ENCODE data around the gene ERLIN1.

ERLIN1 gene

DNA sequence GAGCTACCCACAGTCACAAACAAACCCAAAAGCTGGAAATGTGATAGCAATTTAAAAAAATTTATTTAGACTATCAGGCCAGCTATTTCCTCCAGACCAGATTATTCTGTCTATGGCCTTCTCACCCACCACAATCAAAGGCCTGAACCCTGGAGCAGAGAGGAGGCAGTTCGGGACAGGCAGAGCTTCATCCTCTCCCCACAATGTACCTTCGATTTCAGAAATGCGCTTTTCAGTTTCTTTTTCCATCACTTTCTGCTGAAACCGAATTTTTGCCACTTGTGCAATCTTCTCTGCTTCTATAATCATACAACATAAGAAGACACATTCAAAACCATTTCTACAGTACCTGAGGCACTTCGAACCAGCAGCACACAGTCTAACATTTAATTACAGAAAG, 29.9 kb downstream of the ERLIN1 start (continued):
- TF ChIP-seq, protein P1, sequence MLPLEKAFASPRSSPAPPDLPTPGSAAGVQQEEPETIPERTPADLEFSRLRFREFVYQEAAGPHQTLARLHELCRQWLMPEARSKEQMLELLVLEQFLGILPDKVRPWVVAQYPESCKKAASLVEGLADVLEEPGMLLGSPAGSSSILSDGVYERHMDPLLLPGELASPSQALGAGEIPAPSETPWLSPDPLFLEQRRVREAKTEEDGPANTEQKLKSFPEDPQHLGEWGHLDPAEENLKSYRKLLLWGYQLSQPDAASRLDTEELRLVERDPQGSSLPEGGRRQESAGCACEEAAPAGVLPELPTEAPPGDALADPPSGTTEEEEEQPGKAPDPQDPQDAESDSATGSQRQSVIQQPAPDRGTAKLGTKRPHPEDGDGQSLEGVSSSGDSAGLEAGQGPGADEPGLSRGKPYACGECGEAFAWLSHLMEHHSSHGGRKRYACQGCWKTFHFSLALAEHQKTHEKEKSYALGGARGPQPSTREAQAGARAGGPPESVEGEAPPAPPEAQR (tag by site-specific recombination; IDR thresholded peaks at IDR 0.05): no peak
- TF ChIP-seq ZNF777 (tag by site-specific recombination; IDR thresholded peaks at IDR 0.05; ENCODE audit: borderline replicate concordance) (no peak), ZNF544 (tag by site-specific recombination; IDR thresholded peaks at IDR 0.05) (no peak)

- peaks cover 26 to 61% of the 10 kb centered on the region in 2 experiments for H3K36me3 ChIP-seq (ENCODE audit: control insufficient read depth in 2 of 2, insufficient read depth in 1 of 2, low read length in 2 of 2)
- ChIA-PET CTCF (interaction anchor here (1.0 kb wide), 1 partner anchor 110 kb away, joined by 5 read pairs; no protein-coding TSS in a partner anchor), POLR2A (no interaction called here)
- no peaks in the 10 kb centered on the region for H3K4me1 ChIP-seq (ENCODE audit: control insufficient read depth, insufficient read depth, low read length)
- no peak overlapping the region for H3K4me3 ChIP-seq (ENCODE audit: low read depth, low read length)
- H3K27ac ChIP-seq (ENCODE audit: extremely low read depth, low read depth, low read length): no peak overlapping the region
- TF ChIP-seq ZBTB49 (tag by site-specific recombination; IDR thresholded peaks at IDR 0.05; ENCODE audit: low read depth): no peak
- TF ChIP-seq ZNF660 (tag by site-specific recombination; IDR thresholded peaks at IDR 0.05): no peak
- no peak for TF ChIP-seq ZNF138 (tag by site-specific recombination; IDR thresholded peaks at IDR 0.05; ENCODE audit: borderline replicate concordance)
- TF ChIP-seq PATZ1 (tag by site-specific recombination; IDR thresholded peaks at IDR 0.05): no peak
- TF ChIP-seq GFI1B (tag by site-specific recombination; IDR thresholded peaks at IDR 0.05): no peak
- no peak for TF ChIP-seq ZBTB21 (tag by site-specific recombination; IDR thresholded peaks at IDR 0.05)
- no peak for TF ChIP-seq ZNF24 (tag by site-specific recombination; IDR thresholded peaks at IDR 0.05)
- no peak for TF ChIP-seq YY1 (tag by site-specific recombination; IDR thresholded peaks at IDR 0.05)
- TF ChIP-seq, protein P2, sequence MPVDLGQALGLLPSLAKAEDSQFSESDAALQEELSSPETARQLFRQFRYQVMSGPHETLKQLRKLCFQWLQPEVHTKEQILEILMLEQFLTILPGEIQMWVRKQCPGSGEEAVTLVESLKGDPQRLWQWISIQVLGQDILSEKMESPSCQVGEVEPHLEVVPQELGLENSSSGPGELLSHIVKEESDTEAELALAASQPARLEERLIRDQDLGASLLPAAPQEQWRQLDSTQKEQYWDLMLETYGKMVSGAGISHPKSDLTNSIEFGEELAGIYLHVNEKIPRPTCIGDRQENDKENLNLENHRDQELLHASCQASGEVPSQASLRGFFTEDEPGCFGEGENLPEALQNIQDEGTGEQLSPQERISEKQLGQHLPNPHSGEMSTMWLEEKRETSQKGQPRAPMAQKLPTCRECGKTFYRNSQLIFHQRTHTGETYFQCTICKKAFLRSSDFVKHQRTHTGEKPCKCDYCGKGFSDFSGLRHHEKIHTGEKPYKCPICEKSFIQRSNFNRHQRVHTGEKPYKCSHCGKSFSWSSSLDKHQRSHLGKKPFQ (tag by site-specific recombination; IDR thresholded peaks at IDR 0.05): no peak
- no peak for TF ChIP-seq ZNF426 (tag by site-specific recombination; IDR thresholded peaks at IDR 0.05)
- TF ChIP-seq ZEB2 (tag by site-specific recombination; IDR thresholded peaks at IDR 0.05): no peak
- no peak for TF ChIP-seq ZNF10 (tag by site-specific recombination; IDR thresholded peaks at IDR 0.05)
- TF ChIP-seq ZNF544 (tag by site-specific recombination; IDR thresholded peaks at IDR 0.05): no peak
- TF ChIP-seq ZNF561 (tag by site-specific recombination; IDR thresholded peaks at IDR 0.05; ENCODE audit: borderline replicate concordance): no peak
- TF ChIP-seq, protein P3, sequence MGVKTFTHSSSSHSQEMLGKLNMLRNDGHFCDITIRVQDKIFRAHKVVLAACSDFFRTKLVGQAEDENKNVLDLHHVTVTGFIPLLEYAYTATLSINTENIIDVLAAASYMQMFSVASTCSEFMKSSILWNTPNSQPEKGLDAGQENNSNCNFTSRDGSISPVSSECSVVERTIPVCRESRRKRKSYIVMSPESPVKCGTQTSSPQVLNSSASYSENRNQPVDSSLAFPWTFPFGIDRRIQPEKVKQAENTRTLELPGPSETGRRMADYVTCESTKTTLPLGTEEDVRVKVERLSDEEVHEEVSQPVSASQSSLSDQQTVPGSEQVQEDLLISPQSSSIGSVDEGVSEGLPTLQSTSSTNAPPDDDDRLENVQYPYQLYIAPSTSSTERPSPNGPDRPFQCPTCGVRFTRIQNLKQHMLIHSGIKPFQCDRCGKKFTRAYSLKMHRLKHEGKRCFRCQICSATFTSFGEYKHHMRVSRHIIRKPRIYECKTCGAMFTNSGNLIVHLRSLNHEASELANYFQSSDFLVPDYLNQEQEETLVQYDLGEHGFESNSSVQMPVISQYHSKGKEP (tag by site-specific recombination; IDR thresholded peaks at IDR 0.05): no peak
- no peak for TF ChIP-seq SCRT1 (tag by site-specific recombination; IDR thresholded peaks at IDR 0.05; ENCODE audit: borderline replicate concordance)
- no peak for TF ChIP-seq ZNF529 (tag by site-specific recombination; IDR thresholded peaks at IDR 0.05; ENCODE audit: insufficient replicate concordance)
- no peak for TF ChIP-seq ZNF501 (tag by site-specific recombination; IDR thresholded peaks at IDR 0.05)
- TF ChIP-seq ZNF843 (tag by site-specific recombination; IDR thresholded peaks at IDR 0.05): no peak
- no peak for TF ChIP-seq KLF10 (tag by site-specific recombination; IDR thresholded peaks at IDR 0.05)
- no peaks in the 10 kb centered on the region for H3K9me3 ChIP-seq (ENCODE audit: control insufficient read depth, insufficient read depth, low read depth, low read length)
Observed at GRCh38 chr10:100154666-100155065, 31.2 kb downstream of the ERLIN1 start.

All from HEK293 (cell line).